DND-41 (cell line): ENCODE measurements around the gene ONECUT3.

Experiments used
- ATAC-seq: fragments of 200-7000 bp; cut with Tn5 transposase; 3 replicates; pipeline ENCODE4 v1.9.1; 2021; ENCODE audit warnings: low read depth; ENCODE audit not compliant: insufficient read depth
- DNase-seq: peaks from one replicate; pipeline ENCODE4 v3.0.0-alpha.2; 2020
- H2AFZ ChIP-seq: 2 replicates; pipeline ENCODE4 v1.6.0; 2012; ENCODE audit warnings: low read depth, low read length
- H3K27ac ChIP-seq: 2 replicates; pipeline ENCODE4 v1.5.1; 2012; ENCODE audit warnings: low read length, inconsistent platforms
- H3K27me3 ChIP-seq: fragments of 200-600 bp; sonication (generic); 2 replicates; pipeline ENCODE4 v1.6.0; 2012; ENCODE audit warnings: low read length, mild to moderate bottlenecking, inconsistent platforms; ENCODE audit not compliant: insufficient read depth, poor library complexity
- H3K36me3 ChIP-seq: 2 replicates; pipeline ENCODE4 v1.5.1; 2012; ENCODE audit warnings: low read length, inconsistent platforms; ENCODE audit not compliant: insufficient read depth
- H3K4me1 ChIP-seq: 2 replicates; pipeline ENCODE4 v1.5.1; 2012; ENCODE audit warnings: mild to moderate bottlenecking, low read length; ENCODE audit not compliant: insufficient read depth
- H3K4me2 ChIP-seq: 2 replicates; pipeline ENCODE4 v1.6.0; 2012; ENCODE audit warnings: mild to moderate bottlenecking, moderate library complexity, low read length, inconsistent platforms; ENCODE audit not compliant: insufficient read depth
- H3K4me3 ChIP-seq, 2 experiments: fragments of 200-600 bp in 1 of 2; shearing (Covaris generic) in 1 of 2; 2 replicates each; pipeline ENCODE4 v1.5.1; 2012 to 2016; ENCODE audit warnings: inconsistent platforms in 2 of 2, low read length in 2 of 2, mild to moderate bottlenecking in 2 of 2, low read depth in 1 of 2, moderate library complexity in 1 of 2
- H3K79me2 ChIP-seq: 2 replicates; pipeline ENCODE4 v1.6.0; 2012; ENCODE audit warnings: low read length, inconsistent platforms; ENCODE audit not compliant: insufficient read depth
- H3K9ac ChIP-seq: 2 replicates; pipeline ENCODE4 v1.6.0; 2012; ENCODE audit warnings: low read depth, mild to moderate bottlenecking, inconsistent platforms, low read length, moderate library complexity
- H3K9me3 ChIP-seq: 2 replicates; pipeline ENCODE4 v1.5.1; 2012; ENCODE audit warnings: low read length, moderate library complexity, mild to moderate bottlenecking, inconsistent platforms; ENCODE audit not compliant: insufficient read depth, severe bottlenecking
- H4K20me1 ChIP-seq: 2 replicates; pipeline ENCODE4 v1.6.0; 2012; ENCODE audit warnings: low read length; ENCODE audit not compliant: insufficient read depth
- CTCF ChIP-seq: IDR thresholded peaks from 2 replicates; pipeline ENCODE4 v1.5.1; 2012; ENCODE audit warnings: borderline replicate concordance, low read length, moderate library complexity, mild to moderate bottlenecking; ENCODE audit not compliant: poor library complexity, severe bottlenecking; ENCODE audit errors: extremely low read depth
- EZH2 ChIP-seq: IDR thresholded peaks from 3 replicates; pipeline ENCODE4 v1.6.1; 2012; ENCODE audit warnings: borderline replicate concordance, low read depth, mild to moderate bottlenecking, moderate library complexity, low read length, inconsistent platforms; ENCODE audit not compliant: severe bottlenecking

Gene ONECUT3

GRCh38 chr19:1813192-1814182, 60.2 kb downstream of the ONECUT3 start:
- H3K4me1 ChIP-seq: peaks cover 43% of the 10 kb centered on the region
- TF ChIP-seq EZH2 (no peak), CTCF (no peak)
- H2AFZ ChIP-seq: peak overlapping the region; percentile 77
- peak overlapping the region; percentile 92 for H3K4me2 ChIP-seq
- peaks cover 14% of the 10 kb centered on the region for H3K79me2 ChIP-seq
- peak overlapping the region; percentile 88 for H3K27ac ChIP-seq
- peaks cover 36% of the 10 kb centered on the region for H3K36me3 ChIP-seq
- H3K9me3 ChIP-seq: no peaks in the 10 kb centered on the region
- ATAC-seq (no peak), DNase-seq (no peak)
- H4K20me1 ChIP-seq: peaks cover 15% of the 10 kb centered on the region
- H3K9ac ChIP-seq: peak overlapping the region; percentile 58
- H3K4me3 ChIP-seq: peak overlapping the region; percentile 16 to 74; a peak in 3 of 4 replicates
- no peaks in the 10 kb centered on the region for H3K27me3 ChIP-seq

- ATAC-seq: no peak
- H3K36me3 ChIP-seq: peaks cover 44% of the 10 kb centered on the region
- H3K9ac ChIP-seq: no peak overlapping the region
- peaks cover 15% of the 10 kb centered on the region for H4K20me1 ChIP-seq
- H3K27me3 ChIP-seq: no peaks in the 10 kb centered on the region
- H2AFZ ChIP-seq: no peak overlapping the region
- H3K9me3 ChIP-seq: no peaks in the 10 kb centered on the region
- peaks cover 43% of the 10 kb centered on the region for H3K4me1 ChIP-seq
- no peak overlapping the region for H3K4me2 ChIP-seq
- no peak for DNase-seq
- TF ChIP-seq CTCF (no peak), EZH2 (no peak)
- no peak overlapping the region for H3K4me3 ChIP-seq
- peaks cover 14% of the 10 kb centered on the region for H3K79me2 ChIP-seq
- H3K27ac ChIP-seq: 0 out of 2 replicates have a peak overlapping the region, but pooled peaks have one; percentile 18
Measured at GRCh38 chr19:1814391-1814790, 61.1 kb downstream of the ONECUT3 start.

- Histone ChIP-seq H3K27ac (0 out of 2 replicates have a peak overlapping the region, but pooled peaks have one; percentile 18), H3K4me1 (peaks cover 43% of the 10 kb centered on the region), H2AFZ (no peak overlapping the region), H3K9me3 (no peaks in the 10 kb centered on the region), H3K79me2 (peaks cover 14% of the 10 kb centered on the region), H3K27me3 (no peaks in the 10 kb centered on the region), H4K20me1 (peaks cover 15% of the 10 kb centered on the region), H3K9ac (no peak overlapping the region), H3K4me2 (no peak overlapping the region), H3K4me3 (no peak overlapping the region), H3K36me3 (peaks cover 51% of the 10 kb centered on the region)
- no peak for ATAC-seq
- no peak for DNase-seq
- no peak for TF ChIP-seq EZH2
- TF ChIP-seq CTCF: no peak
Measured at GRCh38 chr19:1814833-1815604, 61.7 kb downstream of the ONECUT3 start.
